ENCODE results near the gene GLB1L2.

Gene GLB1L2

GRCh38 chr11:134389464-134390180, 57.8 kb downstream of the GLB1L2 start:
- DNase-seq: no peak

DNA sequence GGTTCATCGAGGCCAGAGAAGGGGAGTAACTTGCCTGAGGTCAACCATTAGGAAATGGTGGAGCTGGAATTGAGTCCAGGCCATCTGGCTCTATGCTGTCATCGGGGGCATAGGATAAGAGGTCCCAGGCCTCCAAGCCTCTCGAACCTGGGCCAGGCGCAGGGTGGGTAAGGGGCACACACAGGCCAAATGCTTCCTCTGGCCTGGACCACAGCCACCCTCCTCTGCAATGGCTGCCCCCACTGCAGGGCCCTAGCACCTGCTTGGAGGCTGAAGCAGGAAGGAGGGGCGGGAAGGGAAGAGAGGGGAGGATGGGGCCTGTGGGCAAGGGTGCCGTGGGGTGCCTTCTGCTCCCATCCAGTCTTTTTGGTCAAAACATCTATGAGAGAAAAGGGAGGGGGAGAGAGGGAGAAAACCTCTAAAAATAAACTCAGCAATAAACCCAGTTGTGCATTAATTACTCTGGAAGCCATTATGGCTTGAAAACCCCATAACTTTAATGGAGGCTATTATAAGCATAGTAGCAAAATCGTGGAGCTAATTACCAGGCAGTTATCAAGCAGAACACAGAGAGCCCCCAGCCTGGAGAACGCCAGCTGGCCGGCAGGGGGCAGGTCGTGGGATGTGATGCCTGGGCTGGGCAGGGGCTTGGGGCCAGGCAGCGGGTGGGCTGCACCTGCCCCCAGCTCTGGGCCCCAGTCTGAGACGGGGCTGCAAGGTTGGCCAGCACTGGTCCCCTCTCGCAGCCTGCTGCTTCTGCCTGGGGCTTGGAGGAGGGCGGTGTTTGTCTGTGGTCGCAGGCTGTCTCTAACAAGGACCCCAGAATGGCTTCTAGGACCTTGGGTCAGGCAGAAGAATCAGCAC, 59.1 kb downstream of the GLB1L2 start:
- DNase-seq: no peak

GRCh38 chr11:134391656-134392055, 59.9 kb downstream of the GLB1L2 start:
- no peak for DNase-seq

DNA sequence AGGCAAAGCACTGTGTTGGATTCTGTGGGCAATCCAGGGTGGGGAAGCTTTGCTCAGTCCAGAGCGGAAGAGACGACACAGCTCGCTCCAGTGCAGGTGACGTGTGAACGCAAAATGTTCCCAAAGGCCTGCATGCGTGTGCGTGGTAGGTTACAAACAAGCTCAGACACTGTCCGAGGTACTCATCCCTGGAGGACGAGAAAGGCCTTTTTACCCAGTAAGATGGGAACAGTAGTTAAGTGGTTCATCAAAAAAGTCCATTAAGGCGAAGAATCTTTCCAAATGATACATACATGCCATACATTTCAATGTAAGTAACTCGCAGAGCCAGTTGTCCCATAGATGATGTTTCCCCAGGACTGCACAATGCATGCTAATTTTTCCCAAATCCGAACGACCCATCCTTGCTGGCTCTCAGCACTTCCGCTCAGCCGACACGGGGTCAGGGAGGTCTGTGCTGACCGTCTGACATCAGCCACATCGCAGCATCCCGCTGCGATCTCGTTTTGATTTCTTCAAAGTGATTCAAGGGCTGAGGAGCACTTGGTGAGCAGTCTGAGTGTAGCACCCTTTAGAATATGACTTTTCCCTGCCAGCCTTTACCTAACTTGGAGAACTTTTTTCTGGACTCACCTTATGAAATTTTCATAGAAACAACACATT, 61.3 kb downstream of the GLB1L2 start:
- DNase-seq: no peak

DNA sequence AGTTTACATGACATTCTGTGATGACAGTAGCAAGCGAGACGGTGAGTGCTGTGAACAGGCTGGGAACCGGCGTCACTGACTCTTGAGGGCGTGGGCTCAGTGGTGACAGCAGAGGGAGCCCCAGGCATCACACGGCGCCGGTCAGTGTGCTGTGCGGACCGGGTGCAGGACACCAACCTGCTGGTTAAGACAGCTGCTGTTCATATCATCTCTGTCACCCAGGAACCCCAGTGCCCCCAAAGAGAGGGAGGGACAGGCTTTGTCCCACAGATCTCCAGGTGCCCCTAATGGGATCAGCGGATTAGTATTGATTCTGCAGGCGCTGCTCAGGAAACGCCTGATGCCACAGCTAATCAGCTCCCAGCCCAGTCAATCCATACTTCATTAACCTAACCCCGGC, 61.9 kb downstream of the GLB1L2 start:
- DNase-seq: no peak

GRCh38 chr11:134394311-134394710, 62.5 kb downstream of the GLB1L2 start:
- DNase-seq: no peak

- DNase-seq: no peak
Observed at GRCh38 chr11:134395002-134395401, 63.2 kb downstream of the GLB1L2 start.

- no peak for DNase-seq
Observed at GRCh38 chr11:134397304-134398078, 65.7 kb downstream of the GLB1L2 start.

DNA sequence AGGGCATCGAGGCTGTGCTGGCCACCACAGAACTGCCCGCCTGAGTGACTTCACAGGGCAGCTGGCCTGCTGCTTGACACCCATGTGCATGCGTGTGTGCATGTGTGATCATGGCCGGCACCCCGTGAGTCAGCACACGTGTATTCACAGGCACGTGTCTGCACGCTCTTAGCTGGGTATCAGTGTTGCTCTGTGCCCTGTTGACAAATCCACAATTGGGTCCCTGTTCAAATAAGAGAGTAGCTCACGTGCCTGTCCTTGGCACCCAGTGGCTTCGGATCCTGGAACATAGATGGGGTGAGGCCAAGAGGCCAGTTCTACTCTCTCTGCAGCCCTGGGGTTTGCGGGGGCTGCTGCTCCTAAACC, 66.3 kb downstream of the GLB1L2 start:
- DNase-seq: no peak

GRCh38 chr11:134398644-134399292, 67.0 kb downstream of the GLB1L2 start:
- no peak for DNase-seq

DNA sequence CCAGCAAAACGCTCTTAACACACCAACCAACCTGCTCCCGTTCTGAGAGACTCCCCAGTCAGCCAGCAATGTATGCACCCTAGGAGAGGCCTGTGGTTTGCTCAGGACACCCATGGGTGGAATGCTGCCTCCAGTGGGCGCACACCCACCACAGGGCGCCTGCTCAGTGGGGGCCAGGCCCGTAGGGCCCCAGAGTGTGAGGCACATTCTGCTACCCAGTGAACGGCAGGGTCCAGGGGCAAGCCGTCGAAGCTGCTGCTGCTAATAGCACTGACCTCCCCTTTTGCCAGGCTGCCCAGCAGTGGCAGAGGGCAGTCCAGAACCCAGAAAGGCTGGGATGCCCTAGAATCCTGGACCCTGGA, 67.5 kb downstream of the GLB1L2 start:
- DNase-seq: no peak

DNA sequence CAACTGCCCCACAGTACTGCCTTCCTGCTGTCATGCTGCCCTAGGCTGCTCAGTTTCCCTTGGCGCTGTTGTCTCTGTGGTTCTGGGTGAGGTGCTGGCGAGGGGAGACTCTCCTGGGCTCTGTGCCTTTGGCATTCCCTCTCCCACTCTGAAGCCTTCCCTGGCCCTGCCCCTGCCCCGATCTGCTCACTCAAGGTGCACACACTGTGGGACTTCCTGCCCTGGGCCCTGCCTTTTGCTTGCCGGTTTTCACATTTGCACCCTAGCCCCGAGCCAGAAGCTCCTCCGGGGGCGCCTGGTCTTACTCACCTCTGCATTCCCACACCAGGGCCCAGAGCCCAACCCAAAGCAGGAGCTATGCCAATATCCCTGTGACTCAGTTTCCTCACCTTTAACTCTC, 68.2 kb downstream of the GLB1L2 start:
- no peak for DNase-seq

- no peak for DNase-seq
Observed at GRCh38 chr11:134401825-134402809, 70.3 kb downstream of the GLB1L2 start.

- no peak for DNase-seq
Observed at GRCh38 chr11:134402910-134403309, 71.1 kb downstream of the GLB1L2 start.

DNA sequence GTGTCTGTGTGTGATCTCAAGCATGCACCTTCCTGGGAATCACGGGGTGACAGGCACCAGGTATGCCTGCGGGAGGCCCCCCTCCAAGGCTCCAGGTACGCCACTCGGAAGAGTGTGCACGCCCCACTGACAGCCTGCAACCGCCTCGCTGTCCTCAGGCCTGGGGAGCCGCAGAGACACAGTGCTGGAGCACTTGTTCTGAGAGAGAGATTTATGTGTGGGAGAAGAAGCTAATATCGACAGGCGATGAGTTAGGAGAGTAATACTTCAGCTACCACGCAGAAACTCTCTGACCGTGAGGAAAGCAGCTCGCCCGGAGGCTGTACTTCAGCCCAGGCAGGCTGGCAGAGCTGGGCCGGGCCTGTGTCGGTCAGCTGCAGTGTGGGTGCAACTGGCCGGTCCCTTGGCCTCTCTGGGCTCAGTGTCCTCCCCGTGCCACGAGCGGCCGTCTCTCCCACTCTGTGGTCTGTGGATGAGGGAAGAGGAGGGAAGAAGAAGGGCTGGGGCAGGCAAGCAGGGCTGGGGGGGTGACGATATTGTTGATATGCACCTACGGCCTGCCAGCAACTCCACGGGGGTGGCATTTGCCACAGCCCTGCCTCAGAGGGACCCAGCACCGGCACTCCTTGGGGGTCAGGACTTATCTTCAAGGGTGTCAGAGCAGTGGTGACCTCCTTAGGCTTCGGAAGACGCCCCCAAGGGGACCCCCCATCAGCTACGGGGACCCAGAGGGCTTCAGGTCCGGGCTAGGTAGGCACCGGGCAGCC, 73.0 kb downstream of the GLB1L2 start:
- no peak for DNase-seq

DNA sequence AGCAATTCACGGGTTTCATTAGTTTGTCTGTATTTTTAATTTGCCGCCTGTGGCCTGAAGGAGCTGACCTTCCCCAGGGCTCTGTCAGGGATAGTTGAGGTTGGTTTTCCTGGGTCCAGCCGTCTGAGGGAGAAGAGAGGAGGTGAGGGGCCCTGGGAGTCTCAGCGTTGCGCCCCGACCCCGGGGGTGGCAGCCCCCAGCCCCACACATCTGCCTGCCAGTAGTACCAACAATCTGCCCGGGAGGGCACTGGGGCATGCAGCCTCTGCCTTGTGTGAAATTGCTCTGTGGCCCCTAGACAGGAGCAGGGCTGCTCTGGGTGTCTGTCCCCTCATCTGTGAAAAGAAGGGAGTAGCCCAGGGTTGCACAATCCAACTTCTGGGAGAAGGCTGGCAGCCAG, 73.6 kb downstream of the GLB1L2 start:
- DNase-seq: no peak

DNA sequence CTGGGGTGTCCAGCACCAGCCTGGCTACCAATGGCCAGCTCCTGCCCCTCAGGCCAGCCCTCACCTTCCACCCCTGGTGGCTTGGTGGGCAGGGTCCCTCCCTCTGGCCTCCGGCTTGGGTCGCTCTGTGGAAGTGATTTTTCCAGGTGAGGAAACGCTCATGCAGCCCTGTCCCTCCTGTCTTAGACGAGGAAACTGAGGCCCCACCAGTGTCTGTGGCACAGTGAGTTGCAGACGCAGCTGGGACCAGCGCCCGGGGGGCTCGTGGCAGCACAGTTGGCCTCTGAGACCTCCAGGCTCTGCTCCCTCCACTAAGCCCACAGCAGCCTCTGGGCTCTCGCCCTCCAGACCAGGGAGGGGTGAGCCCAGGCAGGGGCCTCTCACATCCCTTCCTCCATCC, 74.1 kb downstream of the GLB1L2 start:
- DNase-seq: no peak

GRCh38 chr11:134406264-134407185, 74.7 kb downstream of the GLB1L2 start:
- DNase-seq: no peak

DNA sequence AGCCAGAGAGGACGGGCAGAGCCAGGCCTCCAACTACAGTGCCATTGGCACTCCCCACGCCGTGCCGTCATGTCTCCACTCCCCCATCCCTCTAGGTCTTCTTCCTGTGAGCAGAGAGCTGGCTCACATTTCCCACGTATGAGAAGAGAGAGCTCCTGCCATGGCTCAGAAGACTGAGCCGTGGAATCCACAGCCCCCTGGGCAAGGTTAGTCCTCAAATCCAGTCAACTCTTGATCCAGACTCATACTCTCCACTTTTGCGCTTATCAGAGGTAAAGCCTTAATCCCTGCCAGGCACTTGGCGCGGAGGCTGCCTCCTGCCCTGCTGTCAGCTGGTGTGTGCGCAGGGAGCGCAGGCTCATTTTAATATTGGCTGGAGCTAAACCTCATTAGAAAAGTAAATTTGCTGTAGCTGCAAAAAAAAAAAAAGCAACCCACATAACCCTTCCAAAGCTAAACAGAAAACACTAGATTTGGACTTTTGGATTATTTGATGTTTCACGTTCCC, 75.6 kb downstream of the GLB1L2 start:
- DNase-seq: no peak

Data from hematopoietic multipotent progenitor cell treated with erythropoietin and hydrocortisone succinate and interleukin-3 and kit ligand, for 8 days (in vitro differentiated cells).